GM12892 (cell line): Measurements from ENCODE around the gene APC2.

ENCODE experiments used
- DNase-seq: peaks from one replicate; pipeline ENCODE4 v3.0.0; 2011; ENCODE audit not compliant: insufficient read length
- FAIRE-seq: peaks from 2 replicates; lab custom pipeline; 2011; peaks lifted over from hg19 to GRCh38; lab: Jason Lieb, UNC
- POLR2A ChIP-seq: IDR thresholded peaks from 2 replicates; pipeline ENCODE4 v1.6.1; 2011; ENCODE audit warnings: low read depth, low read length, control low read depth
- POLR2AphosphoS5 ChIP-seq: IDR thresholded peaks from 2 replicates; pipeline ENCODE4 v1.6.1; 2011; ENCODE audit warnings: low read depth, low read length, control low read depth
- TAF1 ChIP-seq: IDR thresholded peaks from 2 replicates; pipeline ENCODE4 v1.6.1; 2011; ENCODE audit warnings: low read depth, mild to moderate bottlenecking, control low read depth, low read length, borderline replicate concordance

APC2 gene

GRCh38 chr19:1521636-1522035 lies 71.7 kb downstream of the APC2 start:
- DNase-seq (no peak), FAIRE-seq (no peak)
- TF ChIP-seq TAF1 (no peak), POLR2AphosphoS5 (no peak), POLR2A (no peak)

DNA sequence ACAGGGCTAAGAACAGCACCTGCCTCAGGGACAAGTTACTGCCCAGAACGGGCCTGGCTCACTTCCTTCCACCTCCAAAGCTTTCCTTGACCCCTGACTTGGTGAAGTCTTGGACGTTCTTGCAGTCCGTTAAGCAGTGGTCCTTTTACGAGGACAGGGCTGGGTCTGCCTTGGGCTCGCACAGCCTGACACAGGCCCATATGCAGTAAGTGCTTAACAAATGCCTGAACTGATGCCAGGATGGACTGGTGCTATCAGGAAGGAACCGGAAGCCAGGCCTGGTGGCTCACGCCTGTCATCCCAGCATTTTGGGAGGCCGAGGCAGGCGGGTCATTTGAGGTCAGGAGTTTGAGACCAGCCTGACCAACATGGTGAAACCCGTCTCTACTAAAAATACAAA lies 72.1 kb downstream of the APC2 start:
- FAIRE-seq = no peak
- TF ChIP-seq POLR2AphosphoS5 (no peak), TAF1 (no peak), POLR2A (no peak)
- no peak for DNase-seq

DNA sequence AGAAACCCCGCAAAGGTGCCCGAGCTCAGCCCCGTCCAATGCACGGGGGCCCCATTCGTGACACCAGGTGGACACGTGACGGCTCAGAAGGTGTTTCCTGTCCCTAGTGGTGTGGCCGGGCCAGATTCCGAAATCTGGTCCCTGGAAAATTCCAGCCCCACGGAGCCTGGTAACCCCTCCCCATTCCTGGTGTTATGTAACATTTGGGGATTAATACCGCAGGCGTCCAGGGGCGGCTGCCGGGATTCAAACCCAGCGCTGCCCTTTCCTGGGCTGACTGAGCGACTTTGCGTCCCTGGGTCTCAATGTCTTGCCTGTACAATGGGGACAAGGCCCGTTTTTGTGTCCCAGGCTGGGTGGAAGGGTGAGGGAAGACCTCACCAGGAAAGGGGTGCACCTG lies 72.9 kb downstream of the APC2 start:
- TF ChIP-seq TAF1 = no peak
- FAIRE-seq = no peak
- no peak for DNase-seq
